Measurements from ENCODE around the gene RDH8.

DNA sequence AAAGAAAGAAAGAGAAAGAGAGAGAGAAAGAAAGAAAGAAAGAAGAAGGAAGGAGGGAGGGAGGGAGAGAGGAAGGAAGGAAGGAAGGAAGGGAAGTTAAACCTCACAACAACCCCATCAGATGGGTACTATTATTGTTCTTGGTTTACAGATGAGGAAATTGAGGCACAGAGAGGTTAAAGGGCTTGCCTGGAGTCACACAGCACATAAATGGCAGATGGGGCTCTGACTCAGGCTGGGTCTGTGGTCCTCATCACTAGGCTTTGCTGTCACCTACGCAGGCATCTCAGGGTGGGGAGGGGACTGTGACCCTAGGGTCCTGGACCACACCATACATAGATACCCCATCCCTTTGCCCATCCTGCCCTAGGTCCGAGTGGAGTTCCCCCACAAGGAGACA lies 36.3 kb downstream of the RDH8 start:
- TF ChIP-seq, protein P1, sequence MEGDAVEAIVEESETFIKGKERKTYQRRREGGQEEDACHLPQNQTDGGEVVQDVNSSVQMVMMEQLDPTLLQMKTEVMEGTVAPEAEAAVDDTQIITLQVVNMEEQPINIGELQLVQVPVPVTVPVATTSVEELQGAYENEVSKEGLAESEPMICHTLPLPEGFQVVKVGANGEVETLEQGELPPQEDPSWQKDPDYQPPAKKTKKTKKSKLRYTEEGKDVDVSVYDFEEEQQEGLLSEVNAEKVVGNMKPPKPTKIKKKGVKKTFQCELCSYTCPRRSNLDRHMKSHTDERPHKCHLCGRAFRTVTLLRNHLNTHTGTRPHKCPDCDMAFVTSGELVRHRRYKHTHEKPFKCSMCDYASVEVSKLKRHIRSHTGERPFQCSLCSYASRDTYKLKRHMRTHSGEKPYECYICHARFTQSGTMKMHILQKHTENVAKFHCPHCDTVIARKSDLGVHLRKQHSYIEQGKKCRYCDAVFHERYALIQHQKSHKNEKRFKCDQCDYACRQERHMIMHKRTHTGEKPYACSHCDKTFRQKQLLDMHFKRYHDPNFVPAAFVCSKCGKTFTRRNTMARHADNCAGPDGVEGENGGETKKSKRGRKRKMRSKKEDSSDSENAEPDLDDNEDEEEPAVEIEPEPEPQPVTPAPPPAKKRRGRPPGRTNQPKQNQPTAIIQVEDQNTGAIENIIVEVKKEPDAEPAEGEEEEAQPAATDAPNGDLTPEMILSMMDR (IDR thresholded peaks at IDR 0.05 in 4 of 5, conservative IDR thresholded peaks at IDR 0.05 in 1 of 5) = no peak
- no peak for TF ChIP-seq POLR2A (IDR thresholded peaks at IDR 0.05)

All from gastrocnemius medialis (tissue), 4 donors.